Osteocyte (in vitro differentiated cells): ENCODE results near the gene UBR1. TPM values are rescaled to one million over a fixed set of nuclear protein-coding genes. Genes with fewer than 3 reads are reported as not detected.
A peak's percentile ranks its signal among the peaks of the same experiment; 100 is the strongest.

Experiments used
- DNase-seq: peaks from one replicate; pipeline ENCODE4 v3.0.0; 2021; ENCODE audit warnings: mixed read lengths; ENCODE audit not compliant: unreplicated experiment; ENCODE audit errors: extremely low spot score
- H3K27ac Mint-ChIP-seq: one replicate; pipeline ENCODE4 v1.8.0; 2021; ENCODE audit warnings: mild to moderate bottlenecking, mixed read lengths; ENCODE audit not compliant: unreplicated experiment
- H3K27me3 Mint-ChIP-seq: one replicate; pipeline ENCODE4 v1.8.0; 2021; ENCODE audit warnings: mixed read lengths; ENCODE audit not compliant: unreplicated experiment
- H3K36me3 Mint-ChIP-seq: one replicate; pipeline ENCODE4 v1.8.0; 2021; ENCODE audit warnings: mixed read lengths; ENCODE audit not compliant: unreplicated experiment
- H3K4me1 Mint-ChIP-seq: one replicate; pipeline ENCODE4 v1.8.0; 2021; ENCODE audit warnings: mixed read lengths; ENCODE audit not compliant: unreplicated experiment
- H3K4me3 Mint-ChIP-seq: one replicate; pipeline ENCODE4 v1.8.0; 2021; ENCODE audit warnings: mild to moderate bottlenecking, moderate library complexity, mixed read lengths; ENCODE audit not compliant: unreplicated experiment
- H3K9me3 Mint-ChIP-seq: one replicate; pipeline ENCODE4 v1.8.0; 2021; ENCODE audit warnings: mixed read lengths; ENCODE audit not compliant: unreplicated experiment
- total RNA-seq: library from RNA; stranded (reverse); gene quantifications from 2 replicates; pipeline ENCODE4 v1.2.1, GENCODE V29; 2021
- TF ChIP-seq, protein P1 (sequence below): fragments of 200-600 bp; sonication (generic); IDR thresholded peaks from 2 replicates; pipeline ENCODE4 v1.5.0; 2021; ENCODE audit warnings: antibody characterized with exemption, mild to moderate bottlenecking, moderate library complexity

Gene UBR1
- total RNA-seq, 1 donor from 2014 or later, result 31.4 TPM

DNA sequence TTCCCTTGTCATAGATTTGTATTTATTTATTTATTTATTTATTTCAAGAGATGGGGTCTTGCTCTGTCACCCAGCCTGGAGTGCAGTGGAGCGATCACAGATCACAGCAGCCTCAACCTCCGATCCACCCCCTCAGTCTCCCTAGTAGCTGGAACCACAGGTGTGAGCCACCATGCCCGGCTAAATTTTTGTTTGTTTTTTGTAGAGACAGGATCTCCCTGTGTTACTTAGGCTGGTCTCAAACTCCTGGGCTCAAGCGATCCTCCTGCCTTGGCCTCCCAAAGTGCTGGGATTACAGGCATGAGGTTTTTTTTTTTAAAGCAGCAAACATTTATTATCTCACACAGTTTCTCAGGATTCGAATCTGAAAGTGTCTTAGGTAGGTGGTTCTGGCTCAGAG is 187.8 kb downstream of the UBR1 start:
- Mint-ChIP-seq H3K27me3 (no peaks in the 10 kb centered on the region), H3K27ac (no peak overlapping the region), H3K36me3 (no peaks in the 10 kb centered on the region), H3K4me1 (peaks cover 36% of the 10 kb centered on the region), H3K4me3 (no peak overlapping the region), H3K9me3 (no peaks in the 10 kb centered on the region)
- TF ChIP-seq, protein P1, sequence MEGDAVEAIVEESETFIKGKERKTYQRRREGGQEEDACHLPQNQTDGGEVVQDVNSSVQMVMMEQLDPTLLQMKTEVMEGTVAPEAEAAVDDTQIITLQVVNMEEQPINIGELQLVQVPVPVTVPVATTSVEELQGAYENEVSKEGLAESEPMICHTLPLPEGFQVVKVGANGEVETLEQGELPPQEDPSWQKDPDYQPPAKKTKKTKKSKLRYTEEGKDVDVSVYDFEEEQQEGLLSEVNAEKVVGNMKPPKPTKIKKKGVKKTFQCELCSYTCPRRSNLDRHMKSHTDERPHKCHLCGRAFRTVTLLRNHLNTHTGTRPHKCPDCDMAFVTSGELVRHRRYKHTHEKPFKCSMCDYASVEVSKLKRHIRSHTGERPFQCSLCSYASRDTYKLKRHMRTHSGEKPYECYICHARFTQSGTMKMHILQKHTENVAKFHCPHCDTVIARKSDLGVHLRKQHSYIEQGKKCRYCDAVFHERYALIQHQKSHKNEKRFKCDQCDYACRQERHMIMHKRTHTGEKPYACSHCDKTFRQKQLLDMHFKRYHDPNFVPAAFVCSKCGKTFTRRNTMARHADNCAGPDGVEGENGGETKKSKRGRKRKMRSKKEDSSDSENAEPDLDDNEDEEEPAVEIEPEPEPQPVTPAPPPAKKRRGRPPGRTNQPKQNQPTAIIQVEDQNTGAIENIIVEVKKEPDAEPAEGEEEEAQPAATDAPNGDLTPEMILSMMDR, result no peak
- DNase-seq, result no peak

DNA sequence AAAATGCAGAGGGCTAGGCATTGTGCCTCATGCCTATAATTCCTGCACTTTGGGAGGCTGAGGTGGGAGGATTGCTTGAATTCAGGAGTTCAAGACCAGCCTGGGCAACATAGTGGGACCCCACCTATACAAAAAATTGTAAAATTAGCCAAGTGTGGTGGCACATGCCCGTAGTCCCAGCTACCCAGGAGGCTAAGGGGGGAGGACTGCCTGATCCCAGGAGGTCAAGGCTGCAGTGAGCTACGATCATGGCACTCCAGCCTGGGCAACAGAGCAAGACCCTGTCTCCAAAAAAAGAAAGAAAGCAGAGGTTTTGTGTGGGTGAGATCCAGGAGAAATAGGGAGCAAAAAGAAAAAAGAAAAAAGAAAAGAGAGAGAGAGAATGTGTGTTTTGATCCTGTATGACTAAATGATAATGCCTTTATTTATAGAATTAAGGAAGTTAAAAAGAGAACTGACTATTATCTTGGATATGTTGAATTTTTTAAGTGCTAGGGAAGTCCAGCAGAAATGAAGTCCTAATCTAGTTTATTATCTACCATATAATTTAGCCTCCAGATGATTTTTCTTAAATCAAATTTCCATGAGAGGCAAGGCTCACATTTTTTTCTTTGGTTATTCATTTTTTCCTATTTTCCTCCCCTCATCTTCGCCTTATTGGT is 190.1 kb downstream of the UBR1 start:
- no peaks in the 10 kb centered on the region for H3K9me3 Mint-ChIP-seq
- DNase-seq, result no peak
- peaks cover 24% of the 10 kb centered on the region for H3K4me1 Mint-ChIP-seq
- H3K36me3 Mint-ChIP-seq, result no peaks in the 10 kb centered on the region
- H3K27ac Mint-ChIP-seq, result no peak overlapping the region
- H3K27me3 Mint-ChIP-seq, result no peaks in the 10 kb centered on the region
- TF ChIP-seq, protein P1, result no peak
- H3K4me3 Mint-ChIP-seq, result no peak overlapping the region

DNA sequence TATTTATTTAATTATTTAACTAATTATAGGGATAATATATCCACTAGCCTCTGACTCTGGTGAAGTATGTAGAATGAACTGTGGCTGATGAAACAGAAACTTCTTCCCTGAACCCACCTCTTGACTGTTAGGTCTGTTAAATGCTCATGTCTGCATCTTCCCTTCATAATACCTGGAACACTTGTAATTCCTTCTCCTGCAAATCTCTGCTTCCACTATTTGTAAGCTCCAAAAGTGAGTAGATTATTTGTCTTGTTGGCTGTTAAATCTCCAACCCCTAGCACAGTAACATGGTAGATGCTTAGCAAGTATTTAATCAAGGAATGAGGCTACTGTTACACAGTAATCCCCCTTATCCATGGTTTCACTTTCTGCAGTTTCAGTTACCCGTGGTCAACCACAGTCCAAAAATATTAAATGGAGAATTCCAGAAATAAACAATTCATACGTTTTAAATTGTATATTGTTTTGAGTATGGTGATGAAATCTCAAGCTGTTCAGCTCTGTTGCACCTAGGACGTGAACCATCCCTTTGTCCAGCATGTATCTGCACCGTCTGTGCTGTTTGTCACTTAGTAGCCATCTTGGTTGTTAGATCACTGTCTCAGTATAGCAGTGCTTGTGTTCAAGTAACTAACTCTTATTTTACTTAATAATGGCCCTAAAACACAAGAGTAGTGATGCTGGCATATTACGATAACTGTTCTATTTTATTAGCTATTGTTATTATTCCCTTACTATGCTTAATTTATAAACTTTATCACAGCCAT is 190.9 kb downstream of the UBR1 start:
- Mint-ChIP-seq H3K4me3 (no peak overlapping the region), H3K9me3 (no peaks in the 10 kb centered on the region)

DNA sequence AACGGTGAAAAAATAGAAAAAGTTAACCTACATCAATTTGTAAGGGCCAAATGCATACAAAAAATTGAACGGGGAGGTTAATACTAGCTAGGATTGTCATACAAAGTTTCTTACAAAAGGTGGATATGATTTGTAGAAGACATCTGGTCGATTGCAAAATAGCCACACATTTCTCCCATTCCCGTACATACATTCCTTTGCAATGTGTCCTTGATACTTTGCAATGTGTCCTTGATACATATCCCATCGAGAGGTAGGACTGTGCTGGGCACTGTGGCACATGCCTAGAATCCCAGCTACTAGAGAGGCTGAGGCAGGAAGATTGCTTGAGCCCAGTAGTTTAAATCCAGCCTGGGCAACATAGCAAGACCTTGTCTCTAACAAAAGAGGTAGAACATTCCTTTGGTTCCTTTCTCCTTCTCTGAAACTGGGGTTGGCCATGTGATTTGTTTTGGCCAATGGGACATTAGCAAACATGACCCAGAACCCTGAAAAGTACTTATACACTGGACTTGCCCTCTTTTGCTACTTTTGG is 194.7 kb downstream of the UBR1 start:
- H3K36me3 Mint-ChIP-seq, result no peaks in the 10 kb centered on the region
- H3K4me1 Mint-ChIP-seq, result peaks cover 6% of the 10 kb centered on the region
- H3K27me3 Mint-ChIP-seq, result no peaks in the 10 kb centered on the region
- no peak overlapping the region for H3K4me3 Mint-ChIP-seq
- no peak for DNase-seq
- TF ChIP-seq, protein P1, result no peak
- H3K27ac Mint-ChIP-seq, result no peak overlapping the region
- H3K9me3 Mint-ChIP-seq, result no peaks in the 10 kb centered on the region

More for the DNA sequence above, 190.9 kb downstream of the UBR1 start:
- Mint-ChIP-seq H3K4me1 (peaks cover 24% of the 10 kb centered on the region), H3K27me3 (no peaks in the 10 kb centered on the region), H3K36me3 (no peaks in the 10 kb centered on the region), H3K27ac (peak overlapping the region; percentile 23)
- TF ChIP-seq, protein P1, result no peak
- DNase-seq, result no peak

DNA sequence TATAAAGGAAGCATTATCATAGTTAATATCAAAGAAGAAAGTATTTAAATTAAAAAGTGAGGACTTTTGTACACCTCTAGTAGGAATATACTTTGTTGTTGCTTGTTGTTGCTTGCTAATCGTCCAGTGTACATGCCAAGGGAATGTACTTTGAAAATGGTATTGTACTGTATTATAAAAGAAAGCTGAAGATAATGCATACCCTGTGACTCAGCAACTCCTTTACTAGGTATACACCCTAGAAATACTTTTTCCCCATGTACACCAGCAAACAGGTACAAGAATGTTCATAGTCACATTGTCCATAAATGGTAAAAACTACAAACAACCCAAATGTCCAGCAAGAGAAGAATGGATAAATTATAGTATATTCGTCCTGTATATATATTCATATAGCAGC is 197.3 kb downstream of the UBR1 start:
- H3K4me1 Mint-ChIP-seq, result peaks cover 1% of the 10 kb centered on the region
- TF ChIP-seq, protein P1, result no peak
- H3K27ac Mint-ChIP-seq, result no peak overlapping the region
- peaks cover 2% of the 10 kb centered on the region for H3K36me3 Mint-ChIP-seq
- H3K27me3 Mint-ChIP-seq, result no peaks in the 10 kb centered on the region
- no peak overlapping the region for H3K4me3 Mint-ChIP-seq
- DNase-seq, result no peak
- no peaks in the 10 kb centered on the region for H3K9me3 Mint-ChIP-seq
